ENCODE measurements around the gene EXD3.

Gene EXD3

GRCh38 chr9:137408651-137409405, 14.1 kb downstream of the EXD3 start:
- DNase-seq: no peak
- Mint-ChIP-seq H3K36me3 (ENCODE audit: low read depth) (no peaks in the 10 kb centered on the region), H3K4me1 (peaks cover 18% of the 10 kb centered on the region), H3K27ac (peak overlapping the region; percentile 80), H3K4me3 (no peak overlapping the region), H3K27me3 (ENCODE audit: low read depth, poor library complexity) (peaks cover 8% of the 10 kb centered on the region), H3K9me3 (no peaks in the 10 kb centered on the region)
- TF ChIP-seq, protein P1, sequence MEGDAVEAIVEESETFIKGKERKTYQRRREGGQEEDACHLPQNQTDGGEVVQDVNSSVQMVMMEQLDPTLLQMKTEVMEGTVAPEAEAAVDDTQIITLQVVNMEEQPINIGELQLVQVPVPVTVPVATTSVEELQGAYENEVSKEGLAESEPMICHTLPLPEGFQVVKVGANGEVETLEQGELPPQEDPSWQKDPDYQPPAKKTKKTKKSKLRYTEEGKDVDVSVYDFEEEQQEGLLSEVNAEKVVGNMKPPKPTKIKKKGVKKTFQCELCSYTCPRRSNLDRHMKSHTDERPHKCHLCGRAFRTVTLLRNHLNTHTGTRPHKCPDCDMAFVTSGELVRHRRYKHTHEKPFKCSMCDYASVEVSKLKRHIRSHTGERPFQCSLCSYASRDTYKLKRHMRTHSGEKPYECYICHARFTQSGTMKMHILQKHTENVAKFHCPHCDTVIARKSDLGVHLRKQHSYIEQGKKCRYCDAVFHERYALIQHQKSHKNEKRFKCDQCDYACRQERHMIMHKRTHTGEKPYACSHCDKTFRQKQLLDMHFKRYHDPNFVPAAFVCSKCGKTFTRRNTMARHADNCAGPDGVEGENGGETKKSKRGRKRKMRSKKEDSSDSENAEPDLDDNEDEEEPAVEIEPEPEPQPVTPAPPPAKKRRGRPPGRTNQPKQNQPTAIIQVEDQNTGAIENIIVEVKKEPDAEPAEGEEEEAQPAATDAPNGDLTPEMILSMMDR (IDR thresholded peaks at IDR 0.05): no peak

GRCh38 chr9:137407590-137408300, 15.2 kb downstream of the EXD3 start:
- Mint-ChIP-seq H3K36me3 (ENCODE audit: low read depth) (peaks cover under 1% of the 10 kb centered on the region), H3K27ac (peak overlapping the region; percentile 25), H3K4me1 (peaks cover 15% of the 10 kb centered on the region), H3K4me3 (peak overlapping the region; percentile 60), H3K9me3 (peaks cover under 1% of the 10 kb centered on the region), H3K27me3 (ENCODE audit: low read depth, poor library complexity) (peaks cover 8% of the 10 kb centered on the region)
- no peak for DNase-seq
- TF ChIP-seq, protein P1 (IDR thresholded peaks at IDR 0.05): no peak

DNA sequence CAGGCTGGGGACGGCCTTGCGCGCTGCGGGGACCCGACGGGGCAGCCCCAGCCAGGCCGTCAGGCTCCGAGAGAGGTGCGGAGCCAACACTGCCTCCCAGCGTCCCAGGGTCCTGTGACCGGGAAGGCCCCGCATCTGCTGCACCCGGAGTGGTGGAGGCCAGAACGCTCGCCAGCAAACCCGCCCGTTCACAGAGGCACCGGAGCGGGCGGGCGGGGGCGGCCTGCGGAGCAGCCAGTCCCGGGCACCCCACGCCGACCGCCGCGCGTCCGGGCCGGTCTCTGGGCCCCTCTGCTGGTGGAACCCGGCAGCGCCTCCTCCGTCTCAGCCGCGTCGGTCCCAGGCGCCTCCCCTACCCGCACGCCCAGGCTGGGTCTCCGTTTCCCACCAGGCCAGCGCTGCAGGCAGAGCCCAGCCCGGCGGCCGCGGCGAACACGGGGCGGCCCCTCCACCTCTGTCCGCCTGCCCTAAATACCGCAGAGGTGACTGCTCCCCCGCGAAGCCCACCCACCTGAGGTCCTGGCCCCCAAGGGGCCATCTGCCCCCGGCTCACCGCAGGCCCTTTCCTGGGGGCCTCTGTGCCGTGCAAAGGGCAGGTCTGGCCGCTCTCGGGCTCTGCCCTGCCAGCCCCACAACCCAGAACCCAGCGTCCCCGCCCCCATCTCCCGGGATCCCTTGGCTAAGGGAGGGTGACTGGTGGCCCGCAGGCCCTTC, 15.9 kb downstream of the EXD3 start:
- peaks cover 7% of the 10 kb centered on the region for H3K9me3 Mint-ChIP-seq

DNA sequence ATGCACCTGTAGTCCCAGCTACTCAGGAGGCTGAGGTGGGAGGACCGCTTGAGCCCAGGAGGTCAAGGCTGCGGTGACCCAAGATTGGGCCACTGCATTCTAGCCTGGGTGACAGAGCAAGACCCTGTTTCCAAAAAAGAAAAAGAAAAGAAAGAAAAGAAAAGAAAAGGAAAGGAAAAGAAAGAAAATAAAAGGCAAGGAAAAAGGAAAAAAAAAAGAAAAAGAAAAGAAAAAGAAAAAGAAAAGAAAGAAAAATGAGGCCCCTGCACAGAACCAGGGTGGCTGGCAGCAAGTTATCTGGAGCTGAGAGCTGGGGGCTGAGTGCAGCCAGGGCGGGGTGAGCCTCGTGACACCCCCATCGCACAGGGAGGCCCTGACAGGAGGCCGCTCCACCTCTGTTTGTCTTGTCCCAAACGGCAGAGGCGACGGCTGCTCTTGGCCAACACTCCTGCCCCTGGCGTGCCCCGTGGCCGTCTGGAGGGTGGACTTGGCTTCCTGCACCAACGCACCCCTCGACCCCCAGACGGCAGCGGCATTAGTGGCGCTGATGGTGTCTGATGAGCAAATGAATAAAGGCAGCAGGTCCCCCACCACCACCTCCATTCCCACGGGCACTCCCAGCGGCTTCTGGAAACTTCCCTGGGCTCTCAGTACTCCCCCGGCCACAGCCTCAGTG, 16.7 kb downstream of the EXD3 start:
- Mint-ChIP-seq H3K4me3 (peak overlapping the region; percentile 60), H3K9me3 (peaks cover 16% of the 10 kb centered on the region), H3K4me1 (peaks cover 21% of the 10 kb centered on the region), H3K27me3 (ENCODE audit: low read depth, poor library complexity) (peaks cover 8% of the 10 kb centered on the region), H3K36me3 (ENCODE audit: low read depth) (peaks cover 16% of the 10 kb centered on the region), H3K27ac (no peak overlapping the region)
- DNase-seq: no peak
- TF ChIP-seq, protein P1 (IDR thresholded peaks at IDR 0.05): no peak

More for the DNA sequence above, 15.9 kb downstream of the EXD3 start:
- Mint-ChIP-seq H3K4me1 (peaks cover 21% of the 10 kb centered on the region), H3K27me3 (ENCODE audit: low read depth, poor library complexity) (peaks cover 8% of the 10 kb centered on the region), H3K27ac (no peak overlapping the region), H3K36me3 (ENCODE audit: low read depth) (peaks cover 8% of the 10 kb centered on the region), H3K4me3 (no peak overlapping the region)
- TF ChIP-seq, protein P1 (IDR thresholded peaks at IDR 0.05): peak; percentile 66
- peak; percentile 89 for DNase-seq

DNA sequence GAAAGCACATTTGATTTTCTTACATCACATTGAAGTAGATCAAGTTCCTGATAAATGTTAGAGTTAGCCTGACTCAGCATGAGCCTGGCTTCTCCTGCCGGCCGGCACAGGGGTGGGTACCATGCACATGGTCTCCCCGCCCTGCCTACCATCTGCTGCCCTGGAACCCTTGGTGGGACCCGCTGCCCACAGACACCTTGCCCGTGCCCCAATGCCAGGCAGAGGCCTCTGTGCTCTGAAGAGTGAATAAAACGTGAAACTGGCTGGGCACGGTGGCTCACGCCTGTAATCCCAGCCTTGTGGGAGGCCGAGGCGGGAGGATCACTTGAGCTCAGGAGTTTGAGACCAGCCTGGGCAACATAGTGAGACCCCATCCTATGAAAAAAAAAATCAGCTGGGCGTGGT, 17.3 kb downstream of the EXD3 start:
- Mint-ChIP-seq H3K27ac (no peak overlapping the region), H3K36me3 (ENCODE audit: low read depth) (peaks cover 16% of the 10 kb centered on the region), H3K4me1 (peaks cover 21% of the 10 kb centered on the region), H3K9me3 (peaks cover 16% of the 10 kb centered on the region), H3K27me3 (ENCODE audit: low read depth, poor library complexity) (peaks cover 8% of the 10 kb centered on the region), H3K4me3 (peak overlapping the region; percentile 60)
- TF ChIP-seq, protein P1 (IDR thresholded peaks at IDR 0.05): no peak
- DNase-seq: no peak
